ENCODE results near the gene TTLL11.

GRCh38 chr9:122005597-122005996, 87.5 kb downstream of the TTLL11 start:
- TF ChIP-seq CTCF (IDR thresholded peaks at IDR 0.05) (peak in 1 of 6 experiments; percentile 13), POLR2A (IDR thresholded peaks at IDR 0.05) (no peak)

Measured in upper lobe of left lung (tissue), 4 donors.